Body of pancreas (tissue), 4 donors: ENCODE results near the gene CCM2. TPM values are rescaled to one million over a fixed set of nuclear protein-coding genes. Genes with fewer than 3 reads are reported as not detected.

Source experiments
- ATAC-seq: fragments of 150-250 bp; one replicate; pipeline ENCODE4 v1.9.1; 2016
- DNase-seq, 4 donors: peaks; one replicate each; pipeline ENCODE4 v3.0.0-alpha.2; 2019
- H3K27ac ChIP-seq, 4 donors: fragments of 200-600 bp; sonication (generic); 1 replicate in 3 of 4; 2 replicates in 1 of 4; pipeline versions ENCODE4 v1.5.1 to v1.6.1; 2016 to 2019; ENCODE audit warnings: mild to moderate bottlenecking in 1 of 4, mixed read lengths in 1 of 4, moderate library complexity in 1 of 4
- H3K27me3 ChIP-seq, 2 donors: fragments of 200-600 bp; sonication (generic); one replicate each; pipeline ENCODE4 v1.6.0; 2016; ENCODE audit warnings: mild to moderate bottlenecking in 1 of 2
- H3K36me3 ChIP-seq, 2 donors: fragments of 200-600 bp; sonication (generic); replicated peaks in 1 of 2; 2 replicates each; pipeline ENCODE4 v1.5.1; 2016; ENCODE audit warnings: low read depth in 2 of 2; ENCODE audit not compliant: insufficient read depth in 1 of 2
- H3K4me1 ChIP-seq: fragments of 200-600 bp; sonication (generic); one replicate; pipeline ENCODE4 v1.6.0; 2016
- H3K4me3 ChIP-seq, 2 donors: fragments of 200-600 bp; sonication (generic); 1 replicate in 1 of 2; 2 replicates in 1 of 2; pipeline ENCODE4 v1.5.1; 2016 to 2019
- H3K9me3 ChIP-seq, 3 donors: fragments of 200-600 bp; sonication (generic); 1 replicate in 2 of 3; 2 replicates in 1 of 3; pipeline ENCODE4 v1.5.1; 2016
- CTCF ChIP-seq, 7 experiments: fragments of 450-650 bp in 4 of 7; fragments of 200-600 bp in 3 of 7; sonication (generic) in 3 of 7; IDR thresholded peaks; one replicate each; pipeline ENCODE4 v1.5.1; 2016 to 2019; ENCODE audit warnings: antibody characterized with exemption in 7 of 7
- POLR2A ChIP-seq, 3 donors: fragments of 450-650 bp; IDR thresholded peaks; one replicate each; pipeline ENCODE4 v1.6.1; 2016; ENCODE audit warnings: antibody characterized with exemption in 3 of 3, mild to moderate bottlenecking in 2 of 3
- WGBS, 2 donors: methylation state at CpG; one replicate each; pipeline ENCODE4 v1.1.5; 2017; 5-methylcytosine and 5-hydroxymethylcytosine counted together
- intact Hi-C: fragments of 100-400 bp; cut with DNase I; formaldehyde crosslinking; loops from one replicate; pipeline ENCODE4 v1.15.1; 2023
- total RNA-seq, 2 donors: library from RNA; depleted of rRNA; stranded (reverse); fragments of >200 nt; gene quantifications; one replicate each; pipeline ENCODE4 v1.1.0, GENCODE V29; 2016

Gene CCM2
- total RNA-seq, 2 donors from 2014 or later: 19.4 to 22.3 TPM

- no peaks in the 10 kb centered on the region for H3K36me3 ChIP-seq
- no peaks in the 10 kb centered on the region for H3K9me3 ChIP-seq
- H3K27me3 ChIP-seq: no peaks in the 10 kb centered on the region
- 88 to 93% methylated on average over 4 of the region's 4 CpGs for WGBS, 2 donors
- peak overlapping the region in 1 of 4 donors; percentile 40 for H3K27ac ChIP-seq
- no peak overlapping the region for H3K4me3 ChIP-seq
- ATAC-seq (no peak), DNase-seq (no peak)
- intact Hi-C loops: no loop called here
- no peak for TF ChIP-seq CTCF (IDR thresholded peaks at IDR 0.05)
- H3K4me1 ChIP-seq: no peaks in the 10 kb centered on the region
These were observed 27.7 kb downstream of the CCM2 start for GRCh38 chr7:45027774-45028114.

GRCh38 chr7:45028138-45028919 is 28.3 kb downstream of the CCM2 start:
- H3K27ac ChIP-seq: no peak overlapping the region
- no peak for TF ChIP-seq CTCF (IDR thresholded peaks at IDR 0.05)
- TF ChIP-seq POLR2A (IDR thresholded peaks at IDR 0.05): no peak
- no peak overlapping the region for H3K4me3 ChIP-seq
- intact Hi-C loops: no loop called here
- 79 to 88% methylated on average over 17 of the region's 17 CpGs for WGBS, 2 donors
- no peaks in the 10 kb centered on the region for H3K27me3 ChIP-seq
- ATAC-seq (no peak), DNase-seq (no peak)
- peaks cover 4% of the 10 kb centered on the region for H3K4me1 ChIP-seq
- H3K9me3 ChIP-seq: no peaks in the 10 kb centered on the region
- no peaks in the 10 kb centered on the region for H3K36me3 ChIP-seq

- no peak for TF ChIP-seq CTCF (IDR thresholded peaks at IDR 0.05)
- no peak for TF ChIP-seq POLR2A (IDR thresholded peaks at IDR 0.05)
- Histone ChIP-seq H3K4me1 (peaks cover 7% of the 10 kb centered on the region), H3K27ac (no peak overlapping the region), H3K4me3 (no peak overlapping the region), H3K36me3 (no peaks in the 10 kb centered on the region), H3K9me3 (no peaks in the 10 kb centered on the region), H3K27me3 (no peaks in the 10 kb centered on the region)
- intact Hi-C loops: no loop called here
- 82 to 87% methylated on average over 7 of the region's 7 CpGs for WGBS, 2 donors
- no peak for DNase-seq
- ATAC-seq: no peak
These were observed 28.9 kb downstream of the CCM2 start for GRCh38 chr7:45028920-45029344.

GRCh38 chr7:45031829-45032228 is 31.8 kb downstream of the CCM2 start:
- H3K36me3 ChIP-seq: no peaks in the 10 kb centered on the region
- intact Hi-C loops: no loop called here
- H3K27ac ChIP-seq: no peak overlapping the region
- DNase-seq (no peak), ATAC-seq (no peak)
- 74 to 84% methylated on average over 3 to 4 of the region's 4 CpGs for WGBS, 2 donors
- no peak overlapping the region for H3K4me3 ChIP-seq
- TF ChIP-seq CTCF (IDR thresholded peaks at IDR 0.05) (no peak), POLR2A (IDR thresholded peaks at IDR 0.05) (no peak)
- no peaks in the 10 kb centered on the region for H3K27me3 ChIP-seq
- peaks cover 7% of the 10 kb centered on the region for H3K4me1 ChIP-seq
- H3K9me3 ChIP-seq: no peaks in the 10 kb centered on the region

GRCh38 chr7:45032421-45032820 is 32.4 kb downstream of the CCM2 start:
- DNase-seq (no peak), ATAC-seq (no peak)
- Histone ChIP-seq H3K9me3 (no peaks in the 10 kb centered on the region), H3K36me3 (no peaks in the 10 kb centered on the region), H3K27me3 (no peaks in the 10 kb centered on the region), H3K4me1 (peaks cover 7% of the 10 kb centered on the region), H3K27ac (no peak overlapping the region), H3K4me3 (no peak overlapping the region)
- intact Hi-C loops: no loop called here
- WGBS, 2 donors: 88% methylated on average over 3 to 4 of the region's 4 CpGs
- TF ChIP-seq CTCF (IDR thresholded peaks at IDR 0.05) (no peak), POLR2A (IDR thresholded peaks at IDR 0.05) (no peak)
